Measurements from ENCODE around the gene SHQ1.
A peak's percentile ranks its signal among the peaks of the same experiment; 100 is the strongest.

The SHQ1 gene

DNA sequence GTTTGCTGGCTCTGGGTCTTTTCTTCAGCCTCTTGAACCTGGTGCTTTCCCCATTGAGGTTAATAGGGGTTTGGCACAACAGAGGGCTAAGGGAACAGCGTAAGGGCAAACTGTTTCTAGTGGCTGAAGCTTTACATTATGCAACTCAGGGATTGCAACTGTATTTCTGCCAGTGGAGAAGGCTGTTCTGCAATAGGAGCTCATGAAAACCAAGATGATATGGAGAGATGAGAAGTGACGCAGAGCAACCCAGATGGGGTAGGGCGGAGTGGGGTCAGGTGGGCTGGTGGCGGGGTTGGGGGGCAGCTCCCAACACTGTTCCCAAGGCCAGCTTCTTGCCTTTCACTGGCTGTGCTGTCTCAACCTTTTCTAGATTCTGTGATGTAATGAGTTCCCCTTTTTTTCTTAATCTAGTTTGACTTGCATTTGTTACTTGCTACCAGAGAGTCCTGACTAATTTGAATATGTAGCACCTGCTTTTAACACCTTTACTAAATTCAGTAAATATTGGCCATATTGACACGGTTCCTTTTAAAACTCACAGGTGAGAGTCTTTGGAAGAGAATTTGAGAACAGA is 46.8 kb upstream of the SHQ1 start:
- H3K9me2 ChIP-seq (ENCODE audit: low read depth, low read length): no peaks in the 10 kb centered on the region
- no peaks in the 10 kb centered on the region for H3K27me3 ChIP-seq (ENCODE audit: insufficient read depth, low read length)
- H3F3A ChIP-seq (ENCODE audit: insufficient read depth, low read length): no peaks in the 10 kb centered on the region
- no peaks in the 10 kb centered on the region for H3K4me1 ChIP-seq (ENCODE audit: insufficient read depth, low read length, severe bottlenecking)
- H3K36me3 ChIP-seq (ENCODE audit: insufficient read depth, low read length): no peaks in the 10 kb centered on the region
- H3K4me3 ChIP-seq (ENCODE audit: low read depth, low read length, poor library complexity, severe bottlenecking): no peak overlapping the region
- H3K9me3 ChIP-seq (ENCODE audit: low read length): no peaks in the 10 kb centered on the region
- no peak overlapping the region for H3K27ac ChIP-seq (ENCODE audit: low read depth, low read length, poor library complexity, severe bottlenecking)
- H4K20me1 ChIP-seq (ENCODE audit: insufficient read depth, low read length): no peaks in the 10 kb centered on the region
- TF ChIP-seq CTCF (IDR thresholded peaks at IDR 0.05; ENCODE audit: low read length) (no peak), EZH2 (IDR thresholded peaks at IDR 0.05; ENCODE audit: borderline replicate concordance, low read length) (no peak)
- no peak overlapping the region for H3K4me2 ChIP-seq (ENCODE audit: low read length)
- no peak overlapping the region for H3K9ac ChIP-seq (ENCODE audit: low read length)
- H2AFZ ChIP-seq (ENCODE audit: low read length): no peak overlapping the region
- no peaks in the 10 kb centered on the region for H3K79me2 ChIP-seq (ENCODE audit: insufficient read depth, low read length)

GRCh38 chr3:72892870-72893269 is 44.6 kb upstream of the SHQ1 start:
- Histone ChIP-seq H3K27me3 (ENCODE audit: insufficient read depth, low read length) (0 out of 2 replicates have a peak, but pooled peaks cover 3% of the 10 kb centered on the region), H3K36me3 (ENCODE audit: insufficient read depth, low read length) (no peaks in the 10 kb centered on the region), H3K79me2 (ENCODE audit: insufficient read depth, low read length) (no peaks in the 10 kb centered on the region), H3K4me2 (ENCODE audit: low read length) (no peak overlapping the region), H3K9me3 (ENCODE audit: low read length) (no peaks in the 10 kb centered on the region), H3K9me2 (ENCODE audit: low read depth, low read length) (no peaks in the 10 kb centered on the region), H4K20me1 (ENCODE audit: insufficient read depth, low read length) (no peaks in the 10 kb centered on the region), H3K4me3 (ENCODE audit: low read depth, low read length, poor library complexity, severe bottlenecking) (no peak overlapping the region), H3F3A (ENCODE audit: insufficient read depth, low read length) (no peaks in the 10 kb centered on the region), H3K4me1 (ENCODE audit: insufficient read depth, low read length, severe bottlenecking) (no peaks in the 10 kb centered on the region), H3K27ac (ENCODE audit: low read depth, low read length, poor library complexity, severe bottlenecking) (no peak overlapping the region), H3K9ac (ENCODE audit: low read length) (no peak overlapping the region), H2AFZ (ENCODE audit: low read length) (no peak overlapping the region)
- TF ChIP-seq EZH2 (IDR thresholded peaks at IDR 0.05; ENCODE audit: borderline replicate concordance, low read length) (no peak), CTCF (IDR thresholded peaks at IDR 0.05; ENCODE audit: low read length) (peak; percentile 56)

DNA sequence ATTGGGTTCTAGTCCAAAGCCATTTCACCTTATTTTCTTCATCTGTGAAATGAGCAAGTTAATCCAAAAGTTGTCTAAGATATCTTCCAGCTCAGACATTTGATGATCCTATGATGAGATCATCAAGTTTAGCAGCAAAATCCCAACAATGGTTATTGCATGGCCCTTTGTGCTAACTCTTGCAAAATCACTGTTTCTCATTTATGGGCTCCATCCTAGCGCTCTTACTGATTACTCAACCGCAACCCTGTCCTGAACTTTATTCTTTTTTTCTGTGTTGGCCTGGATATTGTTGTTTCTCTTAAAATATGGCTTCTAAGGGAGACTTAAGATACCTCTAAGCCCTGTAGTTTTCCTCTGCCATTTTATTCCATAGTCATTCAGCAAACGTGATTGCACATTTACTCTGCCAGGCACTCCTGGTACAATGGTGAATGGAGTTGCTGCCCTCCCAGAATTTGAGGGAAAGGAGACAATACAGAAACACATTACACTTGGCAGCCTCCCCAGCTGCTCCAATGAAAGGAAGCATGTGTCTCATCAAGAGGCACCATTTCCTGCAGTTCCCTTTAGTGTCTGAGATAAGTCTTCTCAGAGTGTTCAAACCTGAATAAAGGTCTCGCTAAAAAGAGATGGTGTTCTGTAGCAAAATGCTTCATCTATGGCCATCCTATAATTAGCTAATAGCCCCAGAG is 44.0 kb upstream of the SHQ1 start:
- Histone ChIP-seq H3K27me3 (ENCODE audit: insufficient read depth, low read length) (0 out of 2 replicates have a peak, but pooled peaks cover 3% of the 10 kb centered on the region), H3K4me2 (ENCODE audit: low read length) (no peak overlapping the region), H3K4me3 (ENCODE audit: low read depth, low read length, poor library complexity, severe bottlenecking) (no peak overlapping the region), H3F3A (ENCODE audit: insufficient read depth, low read length) (no peaks in the 10 kb centered on the region), H3K4me1 (ENCODE audit: insufficient read depth, low read length, severe bottlenecking) (peaks cover 5% of the 10 kb centered on the region), H3K9me2 (ENCODE audit: low read depth, low read length) (no peaks in the 10 kb centered on the region), H3K9ac (ENCODE audit: low read length) (no peak overlapping the region), H3K36me3 (ENCODE audit: insufficient read depth, low read length) (no peaks in the 10 kb centered on the region), H3K27ac (ENCODE audit: low read depth, low read length, poor library complexity, severe bottlenecking) (no peak overlapping the region), H4K20me1 (ENCODE audit: insufficient read depth, low read length) (no peaks in the 10 kb centered on the region), H3K9me3 (ENCODE audit: low read length) (no peaks in the 10 kb centered on the region), H2AFZ (ENCODE audit: low read length) (no peak overlapping the region), H3K79me2 (ENCODE audit: insufficient read depth, low read length) (no peaks in the 10 kb centered on the region)
- TF ChIP-seq CTCF (IDR thresholded peaks at IDR 0.05; ENCODE audit: low read length) (no peak), EZH2 (IDR thresholded peaks at IDR 0.05; ENCODE audit: borderline replicate concordance, low read length) (no peak)
